H1 (cell line): ENCODE results near the gene MAML3. TPM values are rescaled to one million over a fixed set of nuclear protein-coding genes. Genes with fewer than 3 reads are reported as not detected.

ENCODE experiments used
- CBX5 ChIP-seq: fragments of 300-800, 300-1000 bp; sonication (generic); IDR thresholded peaks from 2 replicates; pipeline ENCODE4 v1.7.1; 2016; ENCODE audit warnings: antibody characterized with exemption, low read length, low read depth
- CEBPB ChIP-seq: IDR thresholded peaks from 2 replicates; pipeline ENCODE4 v1.6.1; 2012; ENCODE audit warnings: low read depth, low read length
- CHD2 ChIP-seq: IDR thresholded peaks from 2 replicates; pipeline ENCODE4 v1.6.1; 2012; ENCODE audit warnings: low read length, improper control_type of control experiment
- EGR1 ChIP-seq: IDR thresholded peaks from 2 replicates; pipeline ENCODE4 v1.6.1; 2011; ENCODE audit warnings: low read depth, low read length, borderline replicate concordance
- HDAC2 ChIP-seq, 2 experiments: fragments of 300-600 bp in 1 of 2; sonication (generic) in 1 of 2; IDR thresholded peaks; 2 replicates each; pipeline ENCODE4 v1.6.1; 2011 to 2012; ENCODE audit warnings: low read depth in 2 of 2, low read length in 2 of 2, mild to moderate bottlenecking in 2 of 2, moderate library complexity in 2 of 2, borderline replicate concordance in 1 of 2, inconsistent platforms in 1 of 2
- MAFK ChIP-seq: IDR thresholded peaks from 2 replicates; pipeline ENCODE4 v1.6.1; 2012; ENCODE audit warnings: low read depth, mild to moderate bottlenecking, improper control_type of control experiment, low read length
- NANOG ChIP-seq: IDR thresholded peaks from 2 replicates; pipeline ENCODE4 v1.6.1; 2011; ENCODE audit warnings: low read length, low read depth, mild to moderate bottlenecking, inconsistent platforms; ENCODE audit not compliant: insufficient read depth, poor library complexity, severe bottlenecking
- POLR2AphosphoS5 ChIP-seq: IDR thresholded peaks from 2 replicates; pipeline ENCODE4 v1.6.1; 2011; ENCODE audit warnings: low read depth, low read length
- RBBP5 ChIP-seq: IDR thresholded peaks from 2 replicates; pipeline ENCODE4 v1.7.1; 2012; ENCODE audit warnings: low read depth, mild to moderate bottlenecking, inconsistent platforms, low read length, moderate library complexity, borderline replicate concordance
- TAF7 ChIP-seq: optimal IDR thresholded peaks from 2 replicates; pipeline ENCODE3; 2011; ENCODE audit warnings: low read depth, mild to moderate bottlenecking, inconsistent platforms, low read length, moderate library complexity, borderline replicate concordance
- ZNF274 ChIP-seq: IDR thresholded peaks from 2 replicates; pipeline ENCODE4 v1.7.0; 2012; ENCODE audit warnings: low read length, borderline replicate concordance; ENCODE audit errors: extremely low read depth
- polyA plus RNA-seq, 7 experiments: library from polyadenylated mRNA; depleted of rRNA in 3 of 7; stranded (reverse) in 5 of 7; unstranded in 2 of 7; fragments of >200 nt in 5 of 7; fragments of 200-250 nt in 2 of 7; gene quantifications; 1 replicate in 5 of 7; 2 replicates in 1 of 7; 4 replicates in 1 of 7; pipeline versions ENCODE4 v1.2.1 to v1.2.3, GENCODE V29; 2011 to 2013; ENCODE audit warnings: missing spikeins in 2 of 7, mixed read lengths in 2 of 7
- total RNA-seq: library from RNA; stranded (reverse); fragmentation: NEBNext Ultra II Directional; extraction: Animal tissue kit (Norgen Biotek cat#: 25700); gene quantifications from 2 replicates; pipeline ENCODE4 v1.2.1, GENCODE V29; 2021
- TF ChIP-seq, protein P1 (sequence below): fragments of 300-600 bp; sonication (generic); IDR thresholded peaks from 2 replicates; pipeline ENCODE4 v1.7.1; 2012; ENCODE audit warnings: low read length, moderate library complexity, mild to moderate bottlenecking, inconsistent platforms; ENCODE audit not compliant: insufficient replicate concordance

Gene MAML3
- total and polyA plus RNA-seq, 2 of the 8 experiments (the other 6 are each of a cell fraction or from before 2014, with no cell fraction given): 2.1 to 5.7 TPM

DNA sequence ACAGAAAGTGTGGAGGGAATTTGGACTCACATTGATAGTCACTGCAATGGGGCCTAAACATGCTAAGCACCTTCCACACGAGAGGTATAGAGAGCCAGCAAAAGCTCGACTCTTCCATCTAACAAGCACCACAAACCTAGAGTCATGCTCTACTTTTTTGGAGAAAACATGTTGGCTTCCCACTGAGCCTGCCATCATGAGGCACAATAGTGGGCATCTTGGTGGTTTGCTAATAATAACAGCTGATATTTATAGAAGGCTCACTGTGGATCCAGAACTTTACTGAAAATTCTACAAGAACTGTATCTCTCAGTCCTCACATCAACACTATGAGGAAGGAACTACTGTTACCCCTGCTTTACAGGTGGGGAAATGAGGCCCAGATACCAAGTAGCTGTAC is 26.6 kb downstream of the MAML3 start (continued):
- TF ChIP-seq, protein P1, sequence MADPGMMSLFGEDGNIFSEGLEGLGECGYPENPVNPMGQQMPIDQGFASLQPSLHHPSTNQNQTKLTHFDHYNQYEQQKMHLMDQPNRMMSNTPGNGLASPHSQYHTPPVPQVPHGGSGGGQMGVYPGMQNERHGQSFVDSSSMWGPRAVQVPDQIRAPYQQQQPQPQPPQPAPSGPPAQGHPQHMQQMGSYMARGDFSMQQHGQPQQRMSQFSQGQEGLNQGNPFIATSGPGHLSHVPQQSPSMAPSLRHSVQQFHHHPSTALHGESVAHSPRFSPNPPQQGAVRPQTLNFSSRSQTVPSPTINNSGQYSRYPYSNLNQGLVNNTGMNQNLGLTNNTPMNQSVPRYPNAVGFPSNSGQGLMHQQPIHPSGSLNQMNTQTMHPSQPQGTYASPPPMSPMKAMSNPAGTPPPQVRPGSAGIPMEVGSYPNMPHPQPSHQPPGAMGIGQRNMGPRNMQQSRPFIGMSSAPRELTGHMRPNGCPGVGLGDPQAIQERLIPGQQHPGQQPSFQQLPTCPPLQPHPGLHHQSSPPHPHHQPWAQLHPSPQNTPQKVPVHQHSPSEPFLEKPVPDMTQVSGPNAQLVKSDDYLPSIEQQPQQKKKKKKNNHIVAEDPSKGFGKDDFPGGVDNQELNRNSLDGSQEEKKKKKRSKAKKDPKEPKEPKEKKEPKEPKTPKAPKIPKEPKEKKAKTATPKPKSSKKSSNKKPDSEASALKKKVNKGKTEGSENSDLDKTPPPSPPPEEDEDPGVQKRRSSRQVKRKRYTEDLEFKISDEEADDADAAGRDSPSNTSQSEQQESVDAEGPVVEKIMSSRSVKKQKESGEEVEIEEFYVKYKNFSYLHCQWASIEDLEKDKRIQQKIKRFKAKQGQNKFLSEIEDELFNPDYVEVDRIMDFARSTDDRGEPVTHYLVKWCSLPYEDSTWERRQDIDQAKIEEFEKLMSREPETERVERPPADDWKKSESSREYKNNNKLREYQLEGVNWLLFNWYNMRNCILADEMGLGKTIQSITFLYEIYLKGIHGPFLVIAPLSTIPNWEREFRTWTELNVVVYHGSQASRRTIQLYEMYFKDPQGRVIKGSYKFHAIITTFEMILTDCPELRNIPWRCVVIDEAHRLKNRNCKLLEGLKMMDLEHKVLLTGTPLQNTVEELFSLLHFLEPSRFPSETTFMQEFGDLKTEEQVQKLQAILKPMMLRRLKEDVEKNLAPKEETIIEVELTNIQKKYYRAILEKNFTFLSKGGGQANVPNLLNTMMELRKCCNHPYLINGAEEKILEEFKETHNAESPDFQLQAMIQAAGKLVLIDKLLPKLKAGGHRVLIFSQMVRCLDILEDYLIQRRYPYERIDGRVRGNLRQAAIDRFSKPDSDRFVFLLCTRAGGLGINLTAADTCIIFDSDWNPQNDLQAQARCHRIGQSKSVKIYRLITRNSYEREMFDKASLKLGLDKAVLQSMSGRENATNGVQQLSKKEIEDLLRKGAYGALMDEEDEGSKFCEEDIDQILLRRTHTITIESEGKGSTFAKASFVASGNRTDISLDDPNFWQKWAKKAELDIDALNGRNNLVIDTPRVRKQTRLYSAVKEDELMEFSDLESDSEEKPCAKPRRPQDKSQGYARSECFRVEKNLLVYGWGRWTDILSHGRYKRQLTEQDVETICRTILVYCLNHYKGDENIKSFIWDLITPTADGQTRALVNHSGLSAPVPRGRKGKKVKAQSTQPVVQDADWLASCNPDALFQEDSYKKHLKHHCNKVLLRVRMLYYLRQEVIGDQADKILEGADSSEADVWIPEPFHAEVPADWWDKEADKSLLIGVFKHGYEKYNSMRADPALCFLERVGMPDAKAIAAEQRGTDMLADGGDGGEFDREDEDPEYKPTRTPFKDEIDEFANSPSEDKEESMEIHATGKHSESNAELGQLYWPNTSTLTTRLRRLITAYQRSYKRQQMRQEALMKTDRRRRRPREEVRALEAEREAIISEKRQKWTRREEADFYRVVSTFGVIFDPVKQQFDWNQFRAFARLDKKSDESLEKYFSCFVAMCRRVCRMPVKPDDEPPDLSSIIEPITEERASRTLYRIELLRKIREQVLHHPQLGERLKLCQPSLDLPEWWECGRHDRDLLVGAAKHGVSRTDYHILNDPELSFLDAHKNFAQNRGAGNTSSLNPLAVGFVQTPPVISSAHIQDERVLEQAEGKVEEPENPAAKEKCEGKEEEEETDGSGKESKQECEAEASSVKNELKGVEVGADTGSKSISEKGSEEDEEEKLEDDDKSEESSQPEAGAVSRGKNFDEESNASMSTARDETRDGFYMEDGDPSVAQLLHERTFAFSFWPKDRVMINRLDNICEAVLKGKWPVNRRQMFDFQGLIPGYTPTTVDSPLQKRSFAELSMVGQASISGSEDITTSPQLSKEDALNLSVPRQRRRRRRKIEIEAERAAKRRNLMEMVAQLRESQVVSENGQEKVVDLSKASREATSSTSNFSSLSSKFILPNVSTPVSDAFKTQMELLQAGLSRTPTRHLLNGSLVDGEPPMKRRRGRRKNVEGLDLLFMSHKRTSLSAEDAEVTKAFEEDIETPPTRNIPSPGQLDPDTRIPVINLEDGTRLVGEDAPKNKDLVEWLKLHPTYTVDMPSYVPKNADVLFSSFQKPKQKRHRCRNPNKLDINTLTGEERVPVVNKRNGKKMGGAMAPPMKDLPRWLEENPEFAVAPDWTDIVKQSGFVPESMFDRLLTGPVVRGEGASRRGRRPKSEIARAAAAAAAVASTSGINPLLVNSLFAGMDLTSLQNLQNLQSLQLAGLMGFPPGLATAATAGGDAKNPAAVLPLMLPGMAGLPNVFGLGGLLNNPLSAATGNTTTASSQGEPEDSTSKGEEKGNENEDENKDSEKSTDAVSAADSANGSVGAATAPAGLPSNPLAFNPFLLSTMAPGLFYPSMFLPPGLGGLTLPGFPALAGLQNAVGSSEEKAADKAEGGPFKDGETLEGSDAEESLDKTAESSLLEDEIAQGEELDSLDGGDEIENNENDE: no peak
- TF ChIP-seq MAFK (no peak), CEBPB (no peak), CBX5 (no peak), NANOG (no peak), ZNF274 (no peak), EGR1 (no peak), POLR2AphosphoS5 (no peak), CHD2 (no peak), RBBP5 (no peak), TAF7 (no peak), HDAC2 (IDR thresholded peaks at IDR 0.05; ENCODE audit: borderline replicate concordance in 1 of 2, low read depth in 2 of 2, low read length in 2 of 2) (no peak)
